ENCODE data around the gene RAB34.

The RAB34 gene

GRCh38 chr17:28684963-28685362 lies 32.7 kb downstream of the RAB34 start:
- POLR2A ChIA-PET (ENCODE audit: low non-redundant PET) = no interaction called here

GRCh38 chr17:28682655-28683054 lies 35.0 kb downstream of the RAB34 start:
- ChIA-PET POLR2A (ENCODE audit: low non-redundant PET) (no interaction called here), CTCF (interaction anchor here (0.6 kb wide), 1 partner anchor 61 kb away, joined by 3 read pairs; no protein-coding TSS in a partner anchor)
- DNase-seq (ENCODE audit: low spot score) = no peak
- H3K27ac ChIP-seq = no peak overlapping the region
- TF ChIP-seq, protein P1, sequence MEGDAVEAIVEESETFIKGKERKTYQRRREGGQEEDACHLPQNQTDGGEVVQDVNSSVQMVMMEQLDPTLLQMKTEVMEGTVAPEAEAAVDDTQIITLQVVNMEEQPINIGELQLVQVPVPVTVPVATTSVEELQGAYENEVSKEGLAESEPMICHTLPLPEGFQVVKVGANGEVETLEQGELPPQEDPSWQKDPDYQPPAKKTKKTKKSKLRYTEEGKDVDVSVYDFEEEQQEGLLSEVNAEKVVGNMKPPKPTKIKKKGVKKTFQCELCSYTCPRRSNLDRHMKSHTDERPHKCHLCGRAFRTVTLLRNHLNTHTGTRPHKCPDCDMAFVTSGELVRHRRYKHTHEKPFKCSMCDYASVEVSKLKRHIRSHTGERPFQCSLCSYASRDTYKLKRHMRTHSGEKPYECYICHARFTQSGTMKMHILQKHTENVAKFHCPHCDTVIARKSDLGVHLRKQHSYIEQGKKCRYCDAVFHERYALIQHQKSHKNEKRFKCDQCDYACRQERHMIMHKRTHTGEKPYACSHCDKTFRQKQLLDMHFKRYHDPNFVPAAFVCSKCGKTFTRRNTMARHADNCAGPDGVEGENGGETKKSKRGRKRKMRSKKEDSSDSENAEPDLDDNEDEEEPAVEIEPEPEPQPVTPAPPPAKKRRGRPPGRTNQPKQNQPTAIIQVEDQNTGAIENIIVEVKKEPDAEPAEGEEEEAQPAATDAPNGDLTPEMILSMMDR (conservative IDR thresholded peaks at IDR 0.05; ENCODE audit: low read depth) = no peak

More at GRCh38 chr17:28684963-28685362, 32.7 kb downstream of the RAB34 start:
- TF ChIP-seq, protein P1 (conservative IDR thresholded peaks at IDR 0.05; ENCODE audit: low read depth) = no peak
- CTCF ChIA-PET = interaction anchor here (0.6 kb wide), 1 partner anchor 10 kb away, joined by 3 read pairs; no protein-coding TSS in a partner anchor
- no peak for DNase-seq (ENCODE audit: low spot score)
- no peak overlapping the region for H3K27ac ChIP-seq

GRCh38 chr17:28675980-28676379 lies 41.7 kb downstream of the RAB34 start:
- ChIA-PET POLR2A (ENCODE audit: low non-redundant PET) (no interaction called here), CTCF (interaction anchor here (0.9 to 1.8 kb wide), 3 partner anchors 13 to 32 kb away, joined by 3 to 5 read pairs (median 3); no protein-coding TSS in a partner anchor)
- H3K27ac ChIP-seq = no peak overlapping the region
- TF ChIP-seq, protein P1 (conservative IDR thresholded peaks at IDR 0.05; ENCODE audit: low read depth) = 0 out of 2 replicates have a peak, but pooled peaks have one; percentile 23
- DNase-seq (ENCODE audit: low spot score) = peak; percentile 49

GRCh38 chr17:28675490-28675889 lies 42.2 kb downstream of the RAB34 start:
- POLR2A ChIA-PET (ENCODE audit: low non-redundant PET) = interaction anchor here (0.7 kb wide), 1 partner anchor 13 kb away, joined by 3 read pairs; no protein-coding TSS in a partner anchor
- no peak for DNase-seq (ENCODE audit: low spot score)
- CTCF ChIA-PET = interaction anchor here (0.9 to 1.8 kb wide), 5 partner anchors 8 to 32 kb away, joined by 3 to 5 read pairs (median 3); no protein-coding TSS in a partner anchor
- TF ChIP-seq, protein P1 (conservative IDR thresholded peaks at IDR 0.05; ENCODE audit: low read depth) = no peak
- no peak overlapping the region for H3K27ac ChIP-seq

GRCh38 chr17:28669918-28670317 lies 47.8 kb downstream of the RAB34 start:
- TF ChIP-seq, protein P1 (conservative IDR thresholded peaks at IDR 0.05; ENCODE audit: low read depth) = no peak
- POLR2A ChIA-PET (ENCODE audit: low non-redundant PET) = no interaction called here
- CTCF ChIA-PET = interaction anchor here (0.6 kb wide), 2 partner anchors 9 to 57 kb away, joined by 3 to 5 read pairs; no protein-coding TSS in a partner anchor
- no peak for DNase-seq (ENCODE audit: low spot score)
- H3K27ac ChIP-seq = no peak overlapping the region

DNA sequence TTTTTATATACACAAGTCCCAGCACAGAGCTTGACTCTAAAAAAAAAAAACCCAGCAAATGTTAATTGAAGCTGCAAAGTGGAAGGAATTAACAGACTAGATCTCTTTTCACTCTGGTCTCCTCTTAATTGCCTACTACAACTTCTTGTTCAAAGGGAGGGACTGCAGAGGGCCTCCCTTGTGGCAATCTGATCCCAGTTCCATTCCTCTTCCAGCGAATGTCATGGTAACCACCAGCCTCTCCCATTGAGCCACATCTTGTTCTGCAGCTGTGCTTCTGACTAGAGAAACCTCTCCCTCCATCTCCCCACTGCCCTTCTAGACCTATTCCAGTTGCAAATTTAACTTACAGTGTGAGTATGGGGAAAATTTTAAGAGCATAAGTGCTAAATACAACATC lies 49.8 kb downstream of the RAB34 start:
- ChIA-PET POLR2A (ENCODE audit: low non-redundant PET) (no interaction called here), CTCF (interaction anchor here (0.6 to 0.7 kb wide), 2 partner anchors 21 to 23 kb away, joined by 4 read pairs; no protein-coding TSS in a partner anchor)
- DNase-seq (ENCODE audit: low spot score) = no peak
- TF ChIP-seq, protein P1 (conservative IDR thresholded peaks at IDR 0.05; ENCODE audit: low read depth) = no peak
- H3K27ac ChIP-seq = no peak overlapping the region
